AG10803 (cell line): ENCODE measurements around the gene NHSL2.

Source experiments
- DNase-seq: peaks from one replicate; pipeline ENCODE4 v3.0.0; 2010; ENCODE audit warnings: low read depth
- H3K4me3 ChIP-seq: 2 replicates; pipeline ENCODE4 v1.5.1; 2011; ENCODE audit warnings: mild to moderate bottlenecking, low read length, control low read depth
- CTCF ChIP-seq: conservative IDR thresholded peaks from 2 replicates; pipeline ENCODE4 v1.5.1; 2011; ENCODE audit warnings: mild to moderate bottlenecking, low read length, control low read depth, inconsistent platforms

Gene NHSL2

GRCh38 chrX:72002875-72003274 lies 92.2 kb downstream of the NHSL2 start:
- peak; percentile 72 for DNase-seq
- no peak overlapping the region for H3K4me3 ChIP-seq
- no peak for TF ChIP-seq CTCF

GRCh38 chrX:72003811-72004750 lies 93.4 kb downstream of the NHSL2 start:
- DNase-seq = peak; percentile 72
- 0 out of 2 replicates have a peak, but pooled peaks have one; percentile 15 for TF ChIP-seq CTCF
- 0 out of 2 replicates have a peak overlapping the region, but pooled peaks have one; percentile 0 for H3K4me3 ChIP-seq

DNA sequence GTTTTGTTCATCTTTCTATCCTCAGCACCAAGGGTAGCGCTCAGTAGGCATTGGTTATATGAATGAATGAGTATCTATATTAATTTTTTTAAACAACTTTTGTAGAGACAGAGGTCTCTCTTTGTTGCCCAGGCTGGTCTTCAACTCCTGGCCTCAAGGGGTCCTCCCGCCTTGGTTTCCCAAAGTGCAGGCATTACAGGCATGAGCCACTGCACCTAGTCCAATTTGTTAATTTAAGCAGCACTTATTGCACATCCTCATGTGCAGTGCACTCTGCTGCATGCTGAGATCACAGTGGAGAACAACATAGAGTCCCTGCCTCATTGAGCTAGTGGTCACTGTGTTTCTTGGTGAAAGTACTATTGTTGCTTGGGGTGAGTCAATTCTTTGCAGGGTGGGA lies 94.4 kb downstream of the NHSL2 start:
- TF ChIP-seq CTCF = no peak
- no peak overlapping the region for H3K4me3 ChIP-seq
- no peak for DNase-seq

DNA sequence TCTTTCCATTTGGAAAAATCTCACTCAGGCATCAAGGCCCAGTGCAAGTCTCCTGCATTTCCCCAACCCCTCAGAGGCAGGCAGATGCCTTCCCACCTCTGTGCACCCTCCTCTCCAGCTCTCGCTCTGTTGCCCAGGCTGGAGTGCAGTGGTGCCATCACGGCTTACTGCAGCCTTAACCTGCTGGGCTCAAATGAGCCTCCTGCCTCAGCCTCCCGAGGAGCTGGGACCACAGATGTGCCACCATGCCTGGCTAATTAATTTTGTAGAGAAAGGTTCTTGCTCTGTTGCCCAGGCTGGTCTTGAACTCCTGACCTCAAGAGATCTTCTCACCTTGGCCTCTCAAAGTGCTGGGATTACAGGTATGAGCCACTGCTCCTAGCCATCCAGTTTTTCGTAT lies 95.8 kb downstream of the NHSL2 start:
- TF ChIP-seq CTCF = no peak
- DNase-seq = no peak
- no peak overlapping the region for H3K4me3 ChIP-seq

GRCh38 chrX:72009731-72010130 lies 99.1 kb downstream of the NHSL2 start:
- H3K4me3 ChIP-seq = no peak overlapping the region
- TF ChIP-seq CTCF = no peak
- DNase-seq = no peak

DNA sequence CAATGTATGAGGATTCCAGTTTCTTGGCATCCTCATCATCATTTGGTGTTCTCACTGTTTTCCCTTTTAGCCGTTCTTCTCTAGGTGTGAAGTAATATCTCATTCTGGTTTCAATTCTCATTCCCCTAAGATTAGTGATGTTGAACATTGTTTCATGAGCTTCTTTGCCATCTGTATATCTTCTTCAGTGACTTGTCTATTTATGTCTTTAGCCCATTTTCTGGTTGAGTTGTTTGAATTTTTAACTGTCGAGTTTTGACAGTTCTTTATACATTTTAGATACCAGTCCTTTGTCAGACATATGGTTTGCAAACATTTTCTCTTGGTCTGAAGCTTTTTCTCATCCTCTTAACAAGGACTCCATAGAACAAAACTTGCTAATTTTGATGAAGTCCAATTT lies 101.1 kb downstream of the NHSL2 start:
- no peak for TF ChIP-seq CTCF
- DNase-seq = no peak
- no peak overlapping the region for H3K4me3 ChIP-seq

GRCh38 chrX:72015383-72015782 lies 104.7 kb downstream of the NHSL2 start:
- DNase-seq = no peak
- no peak for TF ChIP-seq CTCF
- H3K4me3 ChIP-seq = no peak overlapping the region
